AG09309 (cell line): Measurements from ENCODE around the gene CIART.
"Not testable (repeated sequence)": the region's sequence is repeated elsewhere in the genome, so short reads cannot be mapped to it uniquely, and the experiment has no call there.

Experiments used
- DNase-seq: peaks from one replicate; pipeline ENCODE4 v3.0.0-alpha.2; 2010; ENCODE audit warnings: low read depth
- H3K4me3 ChIP-seq: 2 replicates; pipeline ENCODE4 v1.5.1; 2011; ENCODE audit warnings: mild to moderate bottlenecking, low read depth, low read length, moderate library complexity; ENCODE audit not compliant: control insufficient read depth
- CTCF ChIP-seq: IDR thresholded peaks from 2 replicates; pipeline ENCODE4 v1.5.1; 2011; ENCODE audit warnings: mild to moderate bottlenecking, low read depth, low read length, inconsistent platforms; ENCODE audit not compliant: insufficient read depth, control insufficient read depth; ENCODE audit errors: missing control alignments

CIART gene

DNA sequence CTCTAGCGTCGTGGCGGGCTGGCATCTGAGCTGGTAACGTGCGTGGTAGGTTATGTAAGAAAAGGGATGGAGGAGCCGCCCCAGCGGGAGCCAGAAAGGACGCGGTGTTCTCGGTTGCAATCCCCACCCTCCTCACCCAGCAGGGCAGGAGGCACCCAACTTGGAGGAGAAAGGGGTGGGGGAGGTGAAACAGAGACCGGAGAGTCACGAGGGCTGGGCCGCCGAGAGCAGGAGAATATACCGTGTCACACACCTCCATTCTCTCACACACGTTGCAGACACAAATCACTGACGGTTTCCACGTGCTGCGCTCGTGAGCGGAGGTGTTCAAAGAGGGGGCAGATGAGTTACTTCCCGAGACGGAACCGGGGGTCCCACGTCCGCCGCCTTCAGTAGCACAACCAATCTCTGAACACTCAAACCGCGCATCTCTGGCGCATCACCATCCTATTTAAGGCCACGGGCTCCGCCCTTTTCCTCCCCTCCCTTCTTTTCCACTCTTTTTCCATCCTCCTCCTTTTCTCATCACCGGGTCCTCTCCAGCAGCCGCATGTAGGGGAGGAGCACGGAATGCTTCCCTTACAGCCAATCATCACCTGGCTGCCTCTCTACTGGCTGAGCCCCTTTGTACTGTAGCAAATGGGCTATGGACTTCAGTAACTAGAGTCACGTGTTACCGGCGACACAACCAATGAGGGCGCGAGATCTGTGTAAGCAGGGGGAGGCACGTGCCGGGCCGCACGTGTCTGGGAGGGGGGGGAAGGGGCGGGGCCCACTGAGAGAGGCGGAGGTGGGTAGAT is at the start of gene CIART:
CIART (plus strand) TSS at position 797 of the 800 bp plus-strand sequence. CDS start 714 bp downstream, outside the sequence.
- no peak for TF ChIP-seq CTCF
- peak within 1 kb of the TSS; percentile 83 for H3K4me3 ChIP-seq
- DNase-seq: peak; percentile 99

GRCh38 chr1:150232921-150233320 is 49.4 kb upstream of the CIART start:
- DNase-seq, H3K4me3 ChIP-seq: not testable (repeated sequence)

GRCh38 chr1:150233359-150234308 is 48.7 kb upstream of the CIART start:
- no peak for TF ChIP-seq CTCF
- no peak for DNase-seq
- peak overlapping the region; percentile 64 for H3K4me3 ChIP-seq

DNA sequence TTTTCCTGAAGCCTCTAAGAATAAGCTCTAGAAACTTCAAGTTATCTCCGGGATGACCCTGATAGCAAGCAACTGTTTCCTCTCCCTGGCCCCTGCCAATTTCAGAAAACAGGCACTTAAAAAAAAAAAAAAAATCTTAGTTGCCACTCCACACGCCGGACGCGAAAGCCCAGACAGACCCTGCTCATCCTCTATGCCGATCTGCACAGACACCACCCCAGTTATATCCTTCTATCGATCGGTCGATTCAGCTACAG is 48.1 kb upstream of the CIART start:
- TF ChIP-seq CTCF: no peak
- DNase-seq: no peak
- peak overlapping the region; percentile 64 for H3K4me3 ChIP-seq

GRCh38 chr1:150234566-150235293 is 47.6 kb upstream of the CIART start:
- peak overlapping the region; percentile 64 for H3K4me3 ChIP-seq
- no peak for DNase-seq
- no peak for TF ChIP-seq CTCF

GRCh38 chr1:150235294-150235851 is 47.0 kb upstream of the CIART start:
- no peak for DNase-seq
- H3K4me3 ChIP-seq: peak overlapping the region; percentile 64
- no peak for TF ChIP-seq CTCF
